PC-9 (cell line): ENCODE measurements around the gene PCSK5. TPM values are rescaled to one million over a fixed set of nuclear protein-coding genes. Genes with fewer than 3 reads are reported as not detected.

Source experiments
- BruUV-seq: library from RNA; stranded (reverse); fragments of 400-500 nt; replicated peaks from 2 replicates; lab custom pipeline; 2021; lab: Mats Ljungman, UMichigan
- CTCF ChIA-PET: fragments of 300-600 bp; sonication (Branson Sonifier 250); formaldehyde crosslinking; loops from one replicate; lab custom pipeline; 2022; ENCODE audit warnings: antibody characterized with exemption; lab: Charles Lee
- POLR2A ChIA-PET: fragments of 300-600 bp; sonication (Branson Sonifier 250); formaldehyde crosslinking; loops from one replicate; lab custom pipeline; 2022; ENCODE audit warnings: antibody characterized with exemption; ENCODE audit not compliant: unreplicated experiment; lab: Charles Lee
- DNase-seq, 2 experiments: peaks; one replicate each; pipeline versions ENCODE4 v3.0.0 to v3.0.0-alpha.2; 2015 to 2022; ENCODE audit warnings: mixed read lengths in 1 of 2
- H2AFZ ChIP-seq: fragments of 200-600 bp; sonication (generic); 2 replicates; pipeline ENCODE4 v1.8.1; 2017; ENCODE audit warnings: antibody characterized with exemption
- H3F3A ChIP-seq: fragments of 200-600 bp; sonication (generic); 2 replicates; pipeline ENCODE4 v1.8.1; 2017; ENCODE audit warnings: antibody characterized with exemption, mild to moderate bottlenecking, low read depth; ENCODE audit not compliant: insufficient read depth
- H3K27ac ChIP-seq: fragments of 200-600 bp; sonication (generic); 2 replicates; pipeline ENCODE4 v1.6.1; 2016; ENCODE audit warnings: mixed run types
- H3K27me3 ChIP-seq: fragments of 200-600 bp; sonication (generic); 2 replicates; pipeline ENCODE4 v1.6.1; 2016; ENCODE audit warnings: low read depth, mixed run types; ENCODE audit not compliant: insufficient read depth
- H3K36me3 ChIP-seq: fragments of 200-600 bp; sonication (generic); 2 replicates; pipeline ENCODE4 v1.6.1; 2016; ENCODE audit warnings: low read depth, mixed run types
- H3K4me1 ChIP-seq: fragments of 200-600 bp; sonication (generic); replicated peaks from 2 replicates; pipeline ENCODE4 v1.6.1; 2016; ENCODE audit warnings: mixed run types; ENCODE audit not compliant: insufficient read depth
- H3K4me2 ChIP-seq: fragments of 200-600 bp; sonication (generic); 2 replicates; pipeline ENCODE4 v1.6.1; 2017; ENCODE audit warnings: mixed run types
- H3K4me3 ChIP-seq: fragments of 200-600 bp; sonication (generic); 2 replicates; pipeline ENCODE4 v1.6.1; 2016; ENCODE audit warnings: mixed run types
- H3K79me2 ChIP-seq: fragments of 200-600 bp; sonication (generic); 2 replicates; pipeline ENCODE4 v1.6.1; 2017; ENCODE audit warnings: low read depth, mixed run types
- H3K9me2 ChIP-seq: fragments of 200-600 bp; sonication (generic); 2 replicates; pipeline ENCODE4 v1.8.1; 2017; ENCODE audit warnings: mild to moderate bottlenecking; ENCODE audit not compliant: insufficient read depth
- H3K9me3 ChIP-seq: fragments of 200-600 bp; sonication (generic); 2 replicates; pipeline ENCODE4 v1.8.1; 2016; ENCODE audit warnings: low read depth; ENCODE audit not compliant: insufficient read depth
- H4K20me1 ChIP-seq: fragments of 200-600 bp; sonication (generic); 2 replicates; pipeline ENCODE4 v1.8.1; 2017; ENCODE audit not compliant: insufficient read depth
- CTCF ChIP-seq: fragments of 200-600 bp; sonication (generic); conservative IDR thresholded peaks from 2 replicates; pipeline ENCODE4 v1.6.1; 2017; ENCODE audit warnings: mixed run types, antibody characterized with exemption, mild to moderate bottlenecking, moderate library complexity
- EZH2 ChIP-seq: fragments of 200-600 bp; sonication (generic); IDR thresholded peaks from 2 replicates; pipeline ENCODE4 v1.8.0; 2017; ENCODE audit warnings: antibody characterized with exemption, low read depth
- intact Hi-C: fragments of 100-400 bp; cut with micrococcal nuclease; formaldehyde crosslinking; loops from one replicate; pipeline ENCODE4 v1.10.0; 2022; ENCODE audit not compliant: unreplicated experiment
- total RNA-seq: library from RNA; stranded (reverse); gene quantifications from 2 replicates; pipeline ENCODE4 v1.2.3, GENCODE V29; 2021

PCSK5 gene
- total RNA-seq, 1 experiment from 2014 or later: 8.2 TPM

GRCh38 chr9:76001459-76001858 lies 111.0 kb downstream of the PCSK5 start:
- Histone ChIP-seq H3K4me2 (no peak overlapping the region), H3K79me2 (no peaks in the 10 kb centered on the region), H3F3A (no peaks in the 10 kb centered on the region), H3K27me3 (no peaks in the 10 kb centered on the region), H3K36me3 (no peaks in the 10 kb centered on the region), H2AFZ (no peak overlapping the region), H3K27ac (no peak overlapping the region), H3K4me3 (no peak overlapping the region), H3K4me1 (no peaks in the 10 kb centered on the region), H4K20me1 (no peaks in the 10 kb centered on the region), H3K9me2 (no peaks in the 10 kb centered on the region), H3K9me3 (no peaks in the 10 kb centered on the region)
- CTCF ChIA-PET: interaction anchor here (0.7 kb wide), 1 partner anchor 12 kb away, joined by 4 read pairs; no protein-coding TSS in a partner anchor
- POLR2A ChIA-PET: no interaction called here
- BruUV-seq: no TSS peak
- intact Hi-C loops: no loop called here
- no peak for TF ChIP-seq EZH2
- TF ChIP-seq CTCF: no peak
- no peak for DNase-seq

GRCh38 chr9:76003041-76003440 lies 112.6 kb downstream of the PCSK5 start:
- Histone ChIP-seq H3K4me1 (no peaks in the 10 kb centered on the region), H4K20me1 (no peaks in the 10 kb centered on the region), H3K9me3 (no peaks in the 10 kb centered on the region), H3K4me2 (no peak overlapping the region), H3K36me3 (no peaks in the 10 kb centered on the region), H3K79me2 (no peaks in the 10 kb centered on the region), H3K9me2 (no peaks in the 10 kb centered on the region), H2AFZ (no peak overlapping the region), H3K4me3 (no peak overlapping the region), H3K27ac (no peak overlapping the region), H3K27me3 (no peaks in the 10 kb centered on the region), H3F3A (no peaks in the 10 kb centered on the region)
- no TSS peak for BruUV-seq
- CTCF ChIA-PET: no interaction called here
- intact Hi-C loops: no loop called here
- POLR2A ChIA-PET: no interaction called here
- no peak for DNase-seq
- no peak for TF ChIP-seq EZH2
- TF ChIP-seq CTCF: no peak

- no peaks in the 10 kb centered on the region for H3F3A ChIP-seq
- intact Hi-C loops: no loop called here
- H3K4me2 ChIP-seq: no peak overlapping the region
- BruUV-seq: no TSS peak
- DNase-seq: no peak
- POLR2A ChIA-PET: no interaction called here
- no peaks in the 10 kb centered on the region for H3K79me2 ChIP-seq
- H3K4me1 ChIP-seq: no peaks in the 10 kb centered on the region
- no peak overlapping the region for H3K4me3 ChIP-seq
- TF ChIP-seq EZH2 (no peak), CTCF (no peak)
- H4K20me1 ChIP-seq: no peaks in the 10 kb centered on the region
- no peak overlapping the region for H3K27ac ChIP-seq
- H3K9me3 ChIP-seq: no peaks in the 10 kb centered on the region
- H3K9me2 ChIP-seq: no peaks in the 10 kb centered on the region
- H3K36me3 ChIP-seq: no peaks in the 10 kb centered on the region
- CTCF ChIA-PET: no interaction called here
- H2AFZ ChIP-seq: no peak overlapping the region
- no peaks in the 10 kb centered on the region for H3K27me3 ChIP-seq
Observed at GRCh38 chr9:76004526-76004925, 114.1 kb downstream of the PCSK5 start.
